ENCODE data around the gene ANK2. TPM values are rescaled to one million over a fixed set of nuclear protein-coding genes. Genes with fewer than 3 reads are reported as not detected.
A peak's percentile ranks its signal among the peaks of the same experiment; 100 is the strongest.

The ANK2 gene
- total RNA-seq, 1 experiment from 2014 or later: 5.6 TPM

GRCh38 chr4:113273721-113274220 is 224.3 kb downstream of the ANK2 start:
- H3K36me3 ChIP-seq: no peaks in the 10 kb centered on the region
- H3K4me3 ChIP-seq: no peak overlapping the region
- no peak for DNase-seq
- no peaks in the 10 kb centered on the region for H3K27me3 ChIP-seq
- no peaks in the 10 kb centered on the region for H3K9me3 ChIP-seq

DNA sequence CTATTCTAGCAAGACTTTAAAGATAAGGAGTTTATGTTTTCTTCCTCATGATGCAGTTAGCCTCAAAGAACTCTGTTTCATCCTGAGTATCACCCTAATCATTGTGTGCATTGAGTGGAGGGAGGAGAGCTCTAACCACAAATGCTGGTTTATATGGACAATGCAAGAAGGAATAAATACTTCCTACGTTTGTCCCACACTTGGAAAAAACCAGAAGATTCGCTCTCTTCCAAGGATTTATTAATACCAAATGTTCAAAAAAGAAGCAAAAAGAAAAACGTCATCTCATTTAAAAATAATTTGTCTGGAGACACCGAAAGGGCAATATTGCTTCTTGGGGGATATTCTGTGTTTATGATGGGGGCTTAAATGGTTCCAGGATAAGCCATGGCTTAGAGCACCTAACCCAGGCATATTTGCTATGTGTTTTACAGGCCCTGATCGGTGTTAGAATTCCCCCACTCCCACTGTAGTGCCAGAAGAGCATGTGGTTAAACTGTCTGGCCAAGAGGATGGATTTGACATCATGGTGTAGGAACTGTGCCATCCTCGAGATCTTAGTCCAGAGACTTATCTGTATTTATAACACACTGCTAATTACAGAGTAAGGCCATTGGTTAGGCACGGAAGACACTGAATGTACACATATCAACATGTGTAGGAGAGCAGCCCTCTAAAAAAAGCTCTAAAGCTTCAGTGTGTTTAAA is 227.2 kb downstream of the ANK2 start:
- DNase-seq: no peak
- Histone ChIP-seq H3K4me3 (no peak overlapping the region), H3K36me3 (no peaks in the 10 kb centered on the region), H3K9me3 (no peaks in the 10 kb centered on the region), H3K27me3 (no peaks in the 10 kb centered on the region)

DNA sequence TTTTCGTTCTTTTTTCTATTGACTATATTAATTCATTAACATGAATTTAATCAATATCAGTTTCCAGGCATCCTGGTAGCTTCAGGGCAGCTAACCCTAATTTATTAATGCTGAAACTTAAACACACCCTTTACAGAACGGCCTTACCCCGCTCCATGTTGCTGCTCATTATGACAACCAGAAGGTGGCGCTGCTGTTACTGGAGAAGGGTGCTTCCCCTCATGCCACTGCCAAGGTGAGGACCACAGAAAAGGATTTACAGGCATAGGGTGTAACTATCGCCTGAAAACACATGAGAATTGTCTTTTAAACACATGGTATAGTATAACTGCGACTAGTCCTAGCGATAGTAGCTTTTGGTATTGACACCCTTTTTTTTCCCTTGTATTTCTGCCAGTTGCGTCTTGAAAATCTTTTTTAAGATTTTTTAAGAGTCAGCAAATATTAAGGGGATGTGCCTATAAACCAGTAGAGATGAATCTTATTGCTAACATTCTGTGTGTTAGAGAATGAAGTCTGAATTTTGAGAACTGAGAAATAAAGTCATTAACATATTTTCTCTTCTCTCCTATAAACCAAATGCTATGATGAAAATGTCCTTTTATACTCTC is 229.0 kb downstream of the ANK2 start:
- H3K4me3 ChIP-seq: no peak overlapping the region
- no peaks in the 10 kb centered on the region for H3K36me3 ChIP-seq
- no peaks in the 10 kb centered on the region for H3K27me3 ChIP-seq
- DNase-seq: peak; percentile 38
- H3K9me3 ChIP-seq: no peaks in the 10 kb centered on the region

DNA sequence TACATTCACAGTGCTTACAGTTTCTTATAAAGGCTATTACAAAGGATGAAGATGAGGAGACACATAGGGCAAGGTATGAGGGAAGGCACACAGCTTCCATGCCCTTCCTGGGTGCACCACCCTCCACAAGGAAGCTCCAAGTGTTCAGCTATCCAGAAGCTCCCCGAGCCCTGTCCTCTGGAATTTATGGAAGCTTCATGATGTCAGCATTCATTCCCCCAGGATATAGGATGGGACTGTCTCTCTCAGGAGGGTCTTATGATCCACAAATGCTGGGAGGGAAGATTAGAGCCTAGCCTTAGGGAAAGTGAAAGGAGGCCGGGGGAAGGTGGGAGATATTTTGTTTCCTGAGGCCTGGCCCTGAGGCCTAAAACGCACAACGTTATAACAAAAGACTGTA is 236.0 kb downstream of the ANK2 start:
- Histone ChIP-seq H3K36me3 (no peaks in the 10 kb centered on the region), H3K27me3 (no peaks in the 10 kb centered on the region)
- no peak for DNase-seq

GRCh38 chr4:113288257-113288656 is 238.8 kb downstream of the ANK2 start:
- H3K27me3 ChIP-seq: no peaks in the 10 kb centered on the region
- no peak for DNase-seq
- H3K9me3 ChIP-seq: no peaks in the 10 kb centered on the region
- H3K4me3 ChIP-seq: no peak overlapping the region
- H3K36me3 ChIP-seq: no peaks in the 10 kb centered on the region

More for the DNA sequence above, 236.0 kb downstream of the ANK2 start:
- no peak overlapping the region for H3K4me3 ChIP-seq
- no peaks in the 10 kb centered on the region for H3K9me3 ChIP-seq

- DNase-seq: no peak
- Histone ChIP-seq H3K36me3 (no peaks in the 10 kb centered on the region), H3K4me3 (no peak overlapping the region), H3K9me3 (no peaks in the 10 kb centered on the region), H3K27me3 (no peaks in the 10 kb centered on the region)
These were observed 239.2 kb downstream of the ANK2 start for GRCh38 chr4:113288696-113289095.

GRCh38 chr4:113289766-113290165 is 240.3 kb downstream of the ANK2 start:
- Histone ChIP-seq H3K9me3 (no peaks in the 10 kb centered on the region), H3K36me3 (no peaks in the 10 kb centered on the region), H3K27me3 (no peaks in the 10 kb centered on the region), H3K4me3 (no peak overlapping the region)
- no peak for DNase-seq

GRCh38 chr4:113290666-113291065 is 241.2 kb downstream of the ANK2 start:
- H3K27me3 ChIP-seq: no peaks in the 10 kb centered on the region
- H3K9me3 ChIP-seq: no peaks in the 10 kb centered on the region
- H3K4me3 ChIP-seq: no peak overlapping the region
- DNase-seq: no peak
- H3K36me3 ChIP-seq: no peaks in the 10 kb centered on the region

DNA sequence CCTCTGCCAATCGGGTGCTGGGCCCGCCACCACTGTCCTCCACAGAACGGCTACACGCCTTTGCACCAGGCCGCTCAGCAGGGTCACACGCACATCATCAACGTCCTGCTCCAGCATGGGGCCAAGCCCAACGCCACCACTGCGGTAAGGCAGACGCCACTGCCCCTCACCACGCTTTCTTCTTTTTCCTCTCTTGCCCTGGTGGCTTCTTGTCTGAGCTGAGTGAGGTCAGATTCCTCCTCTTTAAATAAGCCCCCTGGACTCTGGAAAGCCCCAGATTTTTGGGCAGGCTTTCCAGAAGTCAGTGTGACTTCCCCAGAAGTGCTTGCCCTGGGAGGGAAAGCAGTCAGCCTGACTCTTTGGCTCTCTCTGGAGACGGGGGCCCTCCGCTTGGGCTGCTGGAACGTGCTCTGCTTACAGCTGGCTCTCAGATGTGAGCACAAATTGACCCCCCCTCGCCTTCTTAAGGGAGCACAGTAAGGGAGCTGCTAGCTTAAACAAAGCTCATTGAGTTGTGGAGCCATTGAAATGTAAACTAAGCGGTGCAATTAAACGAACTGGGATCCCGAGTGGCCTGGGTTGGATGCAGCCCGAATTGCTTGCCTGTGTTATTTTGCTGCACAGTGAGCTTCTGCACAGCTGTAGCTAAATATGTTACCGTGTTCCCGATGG is 243.1 kb downstream of the ANK2 start:
- H3K36me3 ChIP-seq: no peaks in the 10 kb centered on the region
- H3K9me3 ChIP-seq: no peaks in the 10 kb centered on the region
- H3K4me3 ChIP-seq: no peak overlapping the region
- DNase-seq: no peak
- H3K27me3 ChIP-seq: no peaks in the 10 kb centered on the region

- no peaks in the 10 kb centered on the region for H3K27me3 ChIP-seq
- no peak overlapping the region for H3K4me3 ChIP-seq
- H3K9me3 ChIP-seq: no peaks in the 10 kb centered on the region
- DNase-seq: no peak
- H3K36me3 ChIP-seq: no peaks in the 10 kb centered on the region
These were observed 243.6 kb downstream of the ANK2 start for GRCh38 chr4:113293043-113293560.

GRCh38 chr4:113293674-113294073 is 244.2 kb downstream of the ANK2 start:
- Histone ChIP-seq H3K36me3 (no peaks in the 10 kb centered on the region), H3K27me3 (no peaks in the 10 kb centered on the region), H3K9me3 (no peaks in the 10 kb centered on the region), H3K4me3 (no peak overlapping the region)
- DNase-seq: no peak

DNA sequence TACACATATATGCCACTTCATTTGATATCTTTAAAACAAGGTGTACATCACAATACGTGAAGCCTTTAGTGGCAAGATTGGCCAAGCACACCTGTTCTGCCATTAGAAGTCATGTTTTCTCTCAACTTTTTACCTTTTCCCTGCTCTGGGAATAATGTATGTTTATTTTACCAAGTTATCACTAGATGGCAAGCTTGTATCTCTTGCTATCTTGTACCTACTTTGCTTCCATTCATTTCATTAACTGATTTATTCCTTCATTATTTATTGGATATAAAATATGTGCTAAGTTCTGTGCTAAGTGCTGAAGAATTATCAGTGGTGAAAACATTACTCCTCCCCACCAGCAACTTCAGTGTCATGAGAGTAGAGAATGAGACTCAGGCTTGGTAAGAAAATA is 245.5 kb downstream of the ANK2 start:
- Histone ChIP-seq H3K4me3 (no peak overlapping the region), H3K36me3 (no peaks in the 10 kb centered on the region), H3K27me3 (no peaks in the 10 kb centered on the region), H3K9me3 (no peaks in the 10 kb centered on the region)
- DNase-seq: no peak

GRCh38 chr4:113300471-113300928 is 251.0 kb downstream of the ANK2 start:
- DNase-seq: no peak
- Histone ChIP-seq H3K27me3 (no peaks in the 10 kb centered on the region), H3K4me3 (no peak overlapping the region), H3K36me3 (no peaks in the 10 kb centered on the region), H3K9me3 (no peaks in the 10 kb centered on the region)

DNA sequence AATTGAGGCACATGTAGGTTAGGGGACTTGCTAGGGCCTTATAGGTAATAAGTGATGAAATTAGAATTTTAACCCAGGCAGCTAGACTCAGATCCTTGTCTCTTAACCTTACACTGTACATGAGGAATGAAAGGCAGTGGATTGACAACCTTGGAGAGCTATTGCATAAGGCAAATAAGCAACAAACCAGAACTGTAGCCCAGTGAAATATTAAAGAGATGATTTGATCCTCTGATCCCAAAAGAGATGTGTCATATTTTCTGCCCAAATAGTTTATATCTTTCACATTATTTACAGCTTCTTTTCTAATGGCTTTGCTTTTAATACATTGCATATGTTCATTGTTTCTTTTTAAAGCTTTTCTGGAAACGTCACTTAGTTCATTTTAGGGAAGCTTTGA is 252.6 kb downstream of the ANK2 start:
- Histone ChIP-seq H3K27me3 (no peaks in the 10 kb centered on the region), H3K36me3 (no peaks in the 10 kb centered on the region), H3K4me3 (no peak overlapping the region), H3K9me3 (no peaks in the 10 kb centered on the region)
- no peak for DNase-seq

DNA sequence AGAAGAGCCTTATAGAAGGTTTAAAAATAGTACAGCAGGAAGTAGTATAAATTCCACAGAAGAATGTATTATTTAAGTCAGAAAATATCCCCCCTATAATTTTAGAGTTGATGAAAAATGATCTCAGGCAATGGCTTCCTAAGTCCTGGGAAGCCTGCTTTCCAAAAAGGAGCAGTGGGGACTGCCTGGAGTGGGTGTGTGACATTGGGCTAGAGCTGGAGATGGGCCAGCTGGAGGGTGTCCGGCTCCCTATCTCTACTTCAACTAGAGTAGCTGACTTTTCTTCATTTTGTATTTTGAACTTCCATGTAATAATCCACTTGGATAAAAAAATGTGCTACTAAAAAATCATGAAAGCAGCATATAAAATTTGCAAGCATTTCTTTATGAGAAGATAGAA is 253.9 kb downstream of the ANK2 start:
- Histone ChIP-seq H3K4me3 (no peak overlapping the region), H3K36me3 (no peaks in the 10 kb centered on the region), H3K9me3 (no peaks in the 10 kb centered on the region), H3K27me3 (no peaks in the 10 kb centered on the region)
- no peak for DNase-seq

- no peaks in the 10 kb centered on the region for H3K36me3 ChIP-seq
- DNase-seq: no peak
- no peaks in the 10 kb centered on the region for H3K9me3 ChIP-seq
- no peak overlapping the region for H3K4me3 ChIP-seq
- H3K27me3 ChIP-seq: no peaks in the 10 kb centered on the region
These were observed 261.6 kb downstream of the ANK2 start for GRCh38 chr4:113311047-113311446.

DNA sequence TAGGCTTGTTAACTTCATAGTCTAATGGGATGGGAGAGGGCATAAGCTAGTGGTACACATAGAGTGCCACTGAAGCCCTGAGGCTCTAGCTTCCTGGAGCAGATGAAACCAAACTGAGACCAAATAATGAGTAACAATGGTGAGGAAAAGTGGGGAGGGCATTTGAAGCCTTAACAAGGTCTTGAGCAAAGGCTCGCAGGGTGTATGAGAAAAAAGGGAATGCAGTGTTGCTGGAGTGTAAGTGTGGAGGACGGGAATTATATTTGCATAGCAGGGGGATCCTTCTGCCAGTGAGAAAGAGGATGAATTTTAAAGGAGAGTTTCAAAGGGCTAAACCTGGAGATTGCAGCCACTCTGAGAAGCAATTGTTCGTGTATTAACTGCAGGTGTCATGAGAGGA is 263.1 kb downstream of the ANK2 start:
- Histone ChIP-seq H3K36me3 (no peaks in the 10 kb centered on the region), H3K27me3 (no peaks in the 10 kb centered on the region), H3K4me3 (no peak overlapping the region), H3K9me3 (no peaks in the 10 kb centered on the region)
- no peak for DNase-seq
